Hepatocyte (in vitro differentiated cells): Measurements from ENCODE around the gene NAA40.

ENCODE experiments used
- CTCF ChIP-seq: fragments of 200-600 bp; sonication (generic); IDR thresholded peaks from 2 replicates; pipeline ENCODE4 v1.5.1; 2016; ENCODE audit warnings: antibody characterized with exemption, mild to moderate bottlenecking; ENCODE audit not compliant: poor library complexity
- EZH2 ChIP-seq: fragments of 200-600 bp; sonication (generic); IDR thresholded peaks from 2 replicates; pipeline ENCODE4 v1.6.1; 2016; ENCODE audit warnings: antibody characterized with exemption, mild to moderate bottlenecking, borderline replicate concordance

GRCh38 chr11:63945477-63946163, 6.8 kb downstream of the NAA40 start:
- peak; percentile 69 for TF ChIP-seq CTCF
- no peak for TF ChIP-seq EZH2
